Measurements from ENCODE around the gene CD8B. TPM values are rescaled to one million over a fixed set of nuclear protein-coding genes. Genes with fewer than 3 reads are reported as not detected.
A peak's percentile ranks its signal among the peaks of the same experiment; 100 is the strongest.

Gene CD8B
- total and polyA plus RNA-seq, 2 of the 13 experiments (the other 11 are each of a cell fraction or from before 2014, with no cell fraction given), result 0.04 TPM; not detected in 1

DNA sequence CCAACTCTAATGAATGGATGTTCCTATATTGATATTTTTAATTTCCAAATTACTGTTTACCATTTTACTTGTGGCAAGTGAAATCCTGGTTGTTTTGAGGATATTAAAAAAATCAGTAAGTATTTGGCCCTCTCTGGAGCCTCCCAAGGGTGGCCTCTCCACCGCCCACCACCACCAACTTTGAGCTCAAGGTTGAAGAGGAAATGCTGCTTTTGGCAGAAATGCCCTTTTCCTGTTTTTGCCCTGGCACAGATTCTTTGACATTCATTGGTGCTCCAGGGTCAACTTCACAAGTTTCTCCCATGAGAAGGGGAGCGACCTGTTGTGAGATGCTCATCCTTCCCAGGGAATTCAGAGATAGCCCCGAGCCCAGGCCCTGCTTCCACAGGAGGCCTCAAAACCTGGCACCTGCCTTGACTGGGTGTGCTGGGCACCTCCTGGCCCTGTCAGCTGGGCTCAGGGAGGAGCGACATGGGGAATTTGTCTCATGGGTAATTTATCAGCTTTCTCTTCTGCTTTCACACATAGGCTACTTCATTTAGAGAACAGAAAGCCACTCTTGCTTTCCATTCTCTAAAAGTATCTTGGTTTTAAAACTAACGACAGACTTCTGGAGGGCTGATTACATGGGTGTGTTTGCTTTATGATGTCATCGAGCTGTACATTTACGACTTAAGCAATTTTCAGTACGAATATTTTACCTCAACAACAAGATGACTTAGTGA, 77.9 kb downstream of the CD8B start:
- Histone ChIP-seq H4K20me1 (ENCODE audit: insufficient read depth, low read length) (no peaks in the 10 kb centered on the region), H3K27me3 (ENCODE audit: control insufficient read depth in 1 of 2, insufficient read depth in 2 of 2, low read length in 2 of 2) (peaks cover 0 to 24% of the 10 kb centered on the region in 2 experiments; a peak in 3 of 5 replicates), H3K79me2 (ENCODE audit: insufficient read depth, low read length) (no peaks in the 10 kb centered on the region), H3K9me3 (ENCODE audit: low read length) (no peaks in the 10 kb centered on the region), H3K4me3 (replicated peaks in 1 of 3; ENCODE audit: insufficient read depth in 1 of 3, low read depth in 2 of 3, low read length in 3 of 3) (no peak overlapping the region), H3K36me3 (replicated peaks in 1 of 2; ENCODE audit: control insufficient read depth in 1 of 2, insufficient read depth in 2 of 2, low read length in 2 of 2) (no peaks in the 10 kb centered on the region), H3K9ac (ENCODE audit: insufficient read depth, low read depth, low read length) (no peak overlapping the region), H2AFZ (ENCODE audit: low read length) (no peak overlapping the region), H3K27ac (ENCODE audit: extremely low read length, insufficient read depth, low read length) (no peak overlapping the region), H3K4me1 (ENCODE audit: insufficient read depth, low read length) (no peaks in the 10 kb centered on the region), H3K4me2 (ENCODE audit: low read depth, low read length) (no peak overlapping the region)
- FAIRE-seq (no peak), DNase-seq (ENCODE audit: low spot score) (no peak), ATAC-seq (no peak)
- intact Hi-C loops (cut with micrococcal nuclease; ENCODE audit: unreplicated experiment), result no loop called here
- CTCF ChIA-PET (ENCODE audit: low intra/inter-chr PET ratio, low total read pairs), result no interaction called here
- in situ Hi-C loops (cut with HindIII; ENCODE audit: extremely low pct_ligation_motif_present, low pct_unique_long_range_greater_than_20kb), result no loop called here
- POLR2A ChIA-PET, result no interaction called here
- BruUV-seq (replicated peaks), result no TSS peak
- 22% methylated on average over 8 of the region's 8 CpGs for WGBS (ENCODE audit: low lambda C conversion rate)
- TF ChIP-seq BORCS8-MEF2B (CRISPR knock-in tag; IDR thresholded peaks at IDR 0.05) (no peak), NFIC (IDR thresholded peaks at IDR 0.05; ENCODE audit: low read length) (no peak), SMAD3 (CRISPR knock-in tag; IDR thresholded peaks at IDR 0.05) (no peak), ATF7 (IDR thresholded peaks at IDR 0.05) (peak; percentile 90), ATF7 (CRISPR knock-in tag; IDR thresholded peaks at IDR 0.05) (no peak), CREB1 (IDR thresholded peaks at IDR 0.05) (peak; percentile 56), CREB1 (CRISPR knock-in tag; IDR thresholded peaks at IDR 0.05) (no peak)
- TF ChIP-seq, protein P1, sequence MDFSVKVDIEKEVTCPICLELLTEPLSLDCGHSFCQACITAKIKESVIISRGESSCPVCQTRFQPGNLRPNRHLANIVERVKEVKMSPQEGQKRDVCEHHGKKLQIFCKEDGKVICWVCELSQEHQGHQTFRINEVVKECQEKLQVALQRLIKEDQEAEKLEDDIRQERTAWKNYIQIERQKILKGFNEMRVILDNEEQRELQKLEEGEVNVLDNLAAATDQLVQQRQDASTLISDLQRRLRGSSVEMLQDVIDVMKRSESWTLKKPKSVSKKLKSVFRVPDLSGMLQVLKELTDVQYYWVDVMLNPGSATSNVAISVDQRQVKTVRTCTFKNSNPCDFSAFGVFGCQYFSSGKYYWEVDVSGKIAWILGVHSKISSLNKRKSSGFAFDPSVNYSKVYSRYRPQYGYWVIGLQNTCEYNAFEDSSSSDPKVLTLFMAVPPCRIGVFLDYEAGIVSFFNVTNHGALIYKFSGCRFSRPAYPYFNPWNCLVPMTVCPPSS (IDR thresholded peaks at IDR 0.05), result no peak

DNA sequence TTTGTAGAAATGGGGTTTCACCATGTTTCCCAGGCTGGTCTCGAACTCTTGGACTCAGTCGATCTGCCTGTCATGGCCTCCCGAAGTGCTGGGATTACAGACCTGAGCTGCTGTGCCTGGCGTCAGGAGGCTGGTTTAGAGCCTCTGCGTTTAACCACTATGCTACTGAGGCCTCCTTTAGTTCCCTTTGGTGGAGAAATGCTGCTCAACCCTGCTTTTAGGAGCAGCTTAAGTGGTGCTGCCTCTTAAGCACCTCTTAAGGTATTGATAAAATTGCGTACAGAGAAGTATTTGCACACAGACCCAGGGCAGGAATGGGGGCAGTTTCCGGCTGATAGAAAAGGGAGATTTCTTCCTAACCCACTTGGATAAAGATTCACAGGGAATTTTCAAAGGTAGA, 78.9 kb downstream of the CD8B start:
- no peaks in the 10 kb centered on the region for H3K9me3 ChIP-seq (ENCODE audit: low read length)
- FAIRE-seq, result no peak
- 60% methylated on average over 7 of the region's 7 CpGs for WGBS (ENCODE audit: low lambda C conversion rate)
- H3K9ac ChIP-seq (ENCODE audit: insufficient read depth, low read depth, low read length), result no peak overlapping the region
- no peaks in the 10 kb centered on the region for H4K20me1 ChIP-seq (ENCODE audit: insufficient read depth, low read length)
- no peak for ATAC-seq
- H3K4me1 ChIP-seq (ENCODE audit: insufficient read depth, low read length), result no peaks in the 10 kb centered on the region
- no peak overlapping the region for H3K4me3 ChIP-seq (replicated peaks in 1 of 3; ENCODE audit: insufficient read depth in 1 of 3, low read depth in 2 of 3, low read length in 3 of 3)
- H2AFZ ChIP-seq (ENCODE audit: low read length), result no peak overlapping the region
- no TSS peak for BruUV-seq (replicated peaks)
- in situ Hi-C loops (cut with HindIII; ENCODE audit: extremely low pct_ligation_motif_present, low pct_unique_long_range_greater_than_20kb) (no loop called here), intact Hi-C loops (cut with micrococcal nuclease; ENCODE audit: unreplicated experiment) (no loop called here)
- H3K36me3 ChIP-seq (replicated peaks in 1 of 2; ENCODE audit: control insufficient read depth in 1 of 2, insufficient read depth in 2 of 2, low read length in 2 of 2), result no peaks in the 10 kb centered on the region
- no peak overlapping the region for H3K27ac ChIP-seq (ENCODE audit: extremely low read length, insufficient read depth, low read length)
- no peak for DNase-seq (ENCODE audit: low spot score)
- H3K27me3 ChIP-seq (ENCODE audit: control insufficient read depth in 1 of 2, insufficient read depth in 2 of 2, low read length in 2 of 2), result peaks cover 0 to 16% of the 10 kb centered on the region in 2 experiments; a peak in 3 of 5 replicates
- POLR2A ChIA-PET, result no interaction called here
- no peaks in the 10 kb centered on the region for H3K79me2 ChIP-seq (ENCODE audit: insufficient read depth, low read length)
- CTCF ChIA-PET (ENCODE audit: low intra/inter-chr PET ratio, low total read pairs), result no interaction called here
- H3K4me2 ChIP-seq (ENCODE audit: low read depth, low read length), result no peak overlapping the region
- TF ChIP-seq, protein P2, sequence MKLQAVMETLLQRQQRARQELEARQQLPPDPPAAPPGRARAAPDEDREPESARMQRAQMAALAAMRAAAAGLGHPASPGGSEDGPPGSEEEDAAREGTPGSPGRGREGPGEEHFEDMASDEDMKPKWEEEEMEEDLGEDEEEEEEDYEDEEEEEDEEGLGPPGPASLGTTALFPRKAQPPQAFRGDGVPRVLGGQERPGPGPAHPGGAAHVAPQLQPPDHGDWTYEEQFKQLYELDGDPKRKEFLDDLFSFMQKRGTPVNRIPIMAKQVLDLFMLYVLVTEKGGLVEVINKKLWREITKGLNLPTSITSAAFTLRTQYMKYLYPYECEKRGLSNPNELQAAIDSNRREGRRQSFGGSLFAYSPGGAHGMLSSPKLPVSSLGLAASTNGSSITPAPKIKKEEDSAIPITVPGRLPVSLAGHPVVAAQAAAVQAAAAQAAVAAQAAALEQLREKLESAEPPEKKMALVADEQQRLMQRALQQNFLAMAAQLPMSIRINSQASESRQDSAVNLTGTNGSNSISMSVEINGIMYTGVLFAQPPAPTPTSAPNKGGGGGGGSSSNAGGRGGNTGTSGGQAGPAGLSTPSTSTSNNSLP (IDR thresholded peaks at IDR 0.05; ENCODE audit: low read depth, low read length), result no peak
- TF ChIP-seq HDAC6 (IDR thresholded peaks at IDR 0.05; ENCODE audit: low read depth, low read length) (no peak), KMT2B (CRISPR knock-in tag; IDR thresholded peaks at IDR 0.05) (no peak), ZNF839 (CRISPR knock-in tag; IDR thresholded peaks at IDR 0.05; ENCODE audit: borderline replicate concordance) (no peak)
- TF ChIP-seq, protein P3, sequence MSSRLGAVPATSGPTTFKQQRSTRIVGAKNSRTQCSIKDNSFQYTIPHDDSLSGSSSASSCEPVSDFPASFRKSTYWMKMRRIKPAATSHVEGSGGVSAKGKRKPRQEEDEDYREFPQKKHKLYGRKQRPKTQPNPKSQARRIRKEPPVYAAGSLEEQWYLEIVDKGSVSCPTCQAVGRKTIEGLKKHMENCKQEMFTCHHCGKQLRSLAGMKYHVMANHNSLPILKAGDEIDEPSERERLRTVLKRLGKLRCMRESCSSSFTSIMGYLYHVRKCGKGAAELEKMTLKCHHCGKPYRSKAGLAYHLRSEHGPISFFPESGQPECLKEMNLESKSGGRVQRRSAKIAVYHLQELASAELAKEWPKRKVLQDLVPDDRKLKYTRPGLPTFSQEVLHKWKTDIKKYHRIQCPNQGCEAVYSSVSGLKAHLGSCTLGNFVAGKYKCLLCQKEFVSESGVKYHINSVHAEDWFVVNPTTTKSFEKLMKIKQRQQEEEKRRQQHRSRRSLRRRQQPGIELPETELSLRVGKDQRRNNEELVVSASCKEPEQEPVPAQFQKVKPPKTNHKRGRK (CRISPR knock-in tag; IDR thresholded peaks at IDR 0.05), result no peak
- TF ChIP-seq, protein P4, sequence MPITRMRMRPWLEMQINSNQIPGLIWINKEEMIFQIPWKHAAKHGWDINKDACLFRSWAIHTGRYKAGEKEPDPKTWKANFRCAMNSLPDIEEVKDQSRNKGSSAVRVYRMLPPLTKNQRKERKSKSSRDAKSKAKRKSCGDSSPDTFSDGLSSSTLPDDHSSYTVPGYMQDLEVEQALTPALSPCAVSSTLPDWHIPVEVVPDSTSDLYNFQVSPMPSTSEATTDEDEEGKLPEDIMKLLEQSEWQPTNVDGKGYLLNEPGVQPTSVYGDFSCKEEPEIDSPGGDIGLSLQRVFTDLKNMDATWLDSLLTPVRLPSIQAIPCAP (CRISPR knock-in tag; IDR thresholded peaks at IDR 0.05; ENCODE audit: low read depth), result no peak
